HG03095 (cell line): Measurements from ENCODE around the gene PDE10A.
"Not testable (repeated sequence)": the region's sequence is repeated elsewhere in the genome, so short reads cannot be mapped to it uniquely, and the experiment has no call there.

Experiments
- ATAC-seq: cut with Tn5 transposase; IDR thresholded peaks from one replicate; pipeline ENCODE4 v1.9.1; 2021; ENCODE audit warnings: moderate library complexity; ENCODE audit not compliant: unreplicated experiment

The PDE10A gene

DNA sequence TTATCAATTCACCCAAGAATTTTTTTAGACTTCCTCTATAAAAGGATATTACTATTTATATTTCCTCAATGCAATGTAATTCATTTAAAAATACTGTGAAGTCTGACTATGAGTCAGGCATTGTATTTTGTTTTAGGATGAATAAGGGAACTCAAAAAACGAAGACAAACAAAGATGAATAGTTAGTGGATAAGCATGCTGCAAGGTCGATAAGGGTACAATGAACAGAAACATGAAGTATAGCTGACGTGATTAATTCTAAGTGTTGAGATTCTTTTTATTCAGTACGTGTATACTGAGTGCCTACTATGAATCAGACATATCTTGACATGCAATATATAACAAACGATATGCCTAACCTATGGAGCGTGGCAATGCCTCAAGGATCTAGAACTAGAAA, 105.4 kb downstream of the PDE10A start:
- no peak for ATAC-seq

GRCh38 chr6:165556116-165556843, 106.8 kb downstream of the PDE10A start:
- no peak for ATAC-seq

DNA sequence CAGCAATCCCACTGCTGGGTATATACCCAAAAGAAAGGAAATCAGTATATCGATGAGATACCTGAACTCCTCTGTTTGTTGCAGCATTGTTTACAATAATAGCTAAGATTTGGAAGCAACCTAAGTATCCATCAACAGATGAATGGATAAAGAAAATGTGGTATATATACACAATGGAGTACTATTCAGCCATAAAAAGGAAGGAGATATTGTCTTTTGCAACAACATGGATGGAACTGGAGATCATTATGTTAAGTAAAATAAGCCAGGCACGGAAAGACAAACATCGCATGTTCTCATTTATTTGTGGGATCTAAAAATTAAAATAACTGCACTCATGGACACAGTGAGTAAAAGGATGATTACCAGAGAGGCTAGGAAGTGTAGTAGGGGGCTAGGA, 108.4 kb downstream of the PDE10A start:
- not testable (repeated sequence) for ATAC-seq

DNA sequence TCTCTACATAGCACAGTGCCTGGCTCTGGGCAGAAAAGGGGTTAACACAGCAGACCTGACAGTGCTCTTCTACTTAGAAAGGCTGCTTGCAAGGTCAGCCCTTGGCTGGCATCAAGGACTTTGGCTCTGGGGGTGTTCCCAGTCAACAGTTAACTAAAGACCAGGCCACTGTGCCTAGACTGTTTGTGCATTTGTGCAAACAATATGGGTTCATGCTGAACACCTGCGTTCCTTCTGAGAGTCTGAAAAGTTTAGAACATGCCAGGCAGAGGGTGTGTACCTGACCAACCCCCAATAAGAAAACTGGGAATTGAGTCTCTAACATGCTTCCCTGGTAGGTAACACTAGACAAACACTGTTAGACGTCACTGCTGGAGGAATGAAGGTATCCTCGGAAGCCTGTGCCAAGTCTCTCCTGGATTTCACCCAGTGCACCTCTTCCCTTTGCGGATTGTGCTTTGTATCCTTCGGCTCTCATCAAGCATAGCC, 110.7 kb downstream of the PDE10A start:
- ATAC-seq = no peak

DNA sequence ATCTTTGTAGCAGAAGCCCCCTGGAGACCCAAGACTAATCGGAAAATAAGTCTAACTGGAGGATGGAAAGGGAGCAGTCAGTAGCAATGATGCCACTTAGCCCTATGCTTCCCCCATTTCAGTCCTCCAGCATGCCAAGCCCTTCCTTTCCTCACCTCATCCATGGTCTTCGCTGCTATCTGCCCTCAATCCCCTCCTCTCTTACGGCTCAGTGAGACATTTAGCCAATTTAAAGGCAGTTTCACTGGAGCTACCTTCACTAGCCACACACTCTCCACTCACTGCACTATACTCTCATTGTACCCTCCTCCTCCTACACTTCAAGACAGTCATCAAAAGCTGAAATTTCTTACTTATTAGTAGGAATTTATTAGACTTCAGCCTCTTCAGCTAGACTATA, 111.2 kb downstream of the PDE10A start:
- no peak for ATAC-seq

- ATAC-seq = no peak
These were observed 114.6 kb downstream of the PDE10A start for GRCh38 chr6:165548450-165548849.

DNA sequence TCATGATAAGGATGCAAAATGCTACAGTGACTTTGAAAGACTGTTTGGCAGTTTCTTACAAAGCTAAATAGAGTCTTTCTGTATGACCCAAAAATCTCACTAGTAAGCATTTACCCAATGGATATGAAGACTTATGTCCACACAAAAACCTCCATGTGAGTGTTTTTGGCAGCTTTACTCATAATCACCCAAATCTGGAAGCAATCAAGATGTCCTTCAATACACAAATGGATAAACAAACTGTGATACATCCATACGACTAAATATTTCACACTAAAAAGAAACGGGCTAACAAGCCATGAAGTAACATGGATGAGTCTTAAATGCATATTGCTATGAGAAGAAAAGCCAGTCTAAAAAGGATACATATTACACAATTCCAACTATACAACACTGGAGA, 117.2 kb downstream of the PDE10A start:
- no peak for ATAC-seq

DNA sequence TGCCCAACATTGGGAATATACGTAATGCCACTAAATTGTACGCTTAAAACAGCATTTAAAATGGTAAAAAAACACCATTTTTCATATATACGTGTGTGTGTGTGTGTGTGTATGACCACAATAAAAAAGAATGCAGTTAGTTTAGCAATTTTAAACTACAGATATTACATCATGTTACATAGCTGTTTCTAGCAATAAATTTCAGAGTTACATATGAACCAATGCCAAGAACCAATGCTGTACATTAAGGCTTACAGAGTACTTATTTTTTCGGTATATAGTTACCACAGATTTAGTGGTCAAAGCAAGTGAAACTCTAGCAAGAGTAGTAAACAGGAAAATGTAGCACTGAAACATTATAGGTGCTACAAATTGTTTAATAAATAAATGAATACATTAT, 119.3 kb downstream of the PDE10A start:
- no peak for ATAC-seq

- ATAC-seq = no peak
These were observed 126.1 kb downstream of the PDE10A start for GRCh38 chr6:165536911-165537310.

DNA sequence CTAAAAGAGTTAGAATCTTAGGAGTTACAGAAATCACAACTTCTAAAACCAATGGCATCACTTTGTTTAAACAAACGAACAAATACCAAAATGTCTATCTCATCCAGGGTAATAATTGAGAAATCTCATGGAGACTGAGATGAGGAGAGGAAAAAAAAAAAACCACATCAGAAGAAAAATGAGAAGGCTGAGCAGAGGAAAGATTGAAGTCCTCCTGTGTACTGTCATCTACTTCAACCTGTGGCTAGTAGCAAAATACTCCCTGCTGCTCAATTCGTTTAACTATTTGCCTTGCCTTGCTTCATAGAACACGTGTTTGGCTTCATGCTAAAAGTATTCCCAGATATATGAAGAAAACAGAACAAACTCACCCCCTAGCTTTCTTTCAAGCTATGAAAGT, 143.7 kb downstream of the PDE10A start:
- ATAC-seq = no peak

DNA sequence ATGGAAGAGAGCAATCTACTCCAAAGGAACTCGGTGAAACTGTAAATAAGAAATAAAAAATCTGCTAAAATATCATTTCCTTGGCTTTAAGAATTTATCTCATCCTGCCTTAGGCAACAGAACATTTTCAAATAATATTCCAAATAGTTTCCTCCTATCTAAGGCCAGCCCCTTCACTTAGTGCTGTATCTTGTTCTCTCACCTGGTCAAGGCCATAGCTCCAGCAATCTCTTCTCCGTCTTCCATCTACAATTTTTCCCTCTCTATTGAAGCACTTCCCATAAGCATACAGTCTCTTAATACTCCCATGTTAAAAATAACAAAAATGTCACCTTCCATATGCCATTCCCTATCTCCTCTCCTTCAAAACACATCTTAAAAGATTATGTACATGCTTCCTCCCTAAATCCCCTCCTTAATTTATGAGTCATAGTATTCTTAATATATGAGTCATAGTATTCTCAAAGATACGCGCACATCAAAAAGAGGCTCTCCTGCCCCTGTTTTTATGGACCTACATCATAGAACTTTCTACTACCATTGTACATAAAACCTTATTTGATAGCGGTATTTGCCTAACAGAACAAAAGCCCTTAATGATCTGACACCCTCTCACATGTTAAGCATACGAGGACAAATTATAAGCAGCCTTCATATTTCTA, 146.9 kb downstream of the PDE10A start:
- no peak for ATAC-seq

- ATAC-seq = no peak
These were observed 148.4 kb downstream of the PDE10A start for GRCh38 chr6:165514621-165515020.

DNA sequence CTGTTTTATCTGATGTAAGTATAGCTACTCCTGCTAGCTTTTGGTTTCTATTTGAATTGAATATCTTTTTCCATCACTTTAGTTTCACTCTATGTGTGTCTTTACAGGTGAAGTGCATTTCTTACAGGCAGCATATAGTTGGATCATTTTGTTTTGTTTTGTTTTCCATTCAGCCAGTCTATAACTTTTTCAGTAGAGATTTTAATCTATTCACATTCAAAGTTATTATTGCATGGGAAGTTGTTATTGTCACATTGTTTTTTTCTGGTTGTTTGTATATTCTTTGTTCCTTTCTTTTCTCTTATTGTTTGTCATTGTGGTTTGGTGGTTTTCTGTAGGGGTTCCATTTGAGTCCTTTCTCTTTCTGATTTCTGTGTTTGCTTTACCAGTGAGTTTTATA, 151.2 kb downstream of the PDE10A start:
- ATAC-seq = peak; percentile 92

DNA sequence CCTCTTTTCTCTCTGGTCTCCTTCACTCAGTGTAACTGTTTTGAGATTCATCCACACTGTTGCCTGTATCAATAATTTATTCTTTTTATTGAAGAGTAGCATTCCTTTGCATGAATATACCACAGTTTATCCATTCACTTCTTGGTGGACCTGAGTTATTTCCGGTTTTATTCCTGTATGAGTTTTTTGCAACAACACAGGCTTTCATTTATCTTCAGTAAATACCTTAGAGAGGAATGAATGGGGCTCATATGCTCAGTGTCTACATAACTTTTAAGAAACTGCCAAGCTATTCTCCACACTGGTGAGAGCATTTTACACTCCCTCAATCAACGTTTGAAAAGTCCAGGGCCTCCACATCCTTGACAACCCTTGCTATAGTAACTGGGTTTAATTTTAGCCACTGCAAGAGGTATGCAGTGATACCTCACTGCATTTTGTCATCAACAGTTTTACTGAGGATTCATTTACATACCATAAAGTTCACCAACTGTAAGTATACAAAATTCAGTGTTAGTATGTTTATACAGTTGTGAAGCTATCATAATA, 154.6 kb downstream of the PDE10A start:
- ATAC-seq = no peak

DNA sequence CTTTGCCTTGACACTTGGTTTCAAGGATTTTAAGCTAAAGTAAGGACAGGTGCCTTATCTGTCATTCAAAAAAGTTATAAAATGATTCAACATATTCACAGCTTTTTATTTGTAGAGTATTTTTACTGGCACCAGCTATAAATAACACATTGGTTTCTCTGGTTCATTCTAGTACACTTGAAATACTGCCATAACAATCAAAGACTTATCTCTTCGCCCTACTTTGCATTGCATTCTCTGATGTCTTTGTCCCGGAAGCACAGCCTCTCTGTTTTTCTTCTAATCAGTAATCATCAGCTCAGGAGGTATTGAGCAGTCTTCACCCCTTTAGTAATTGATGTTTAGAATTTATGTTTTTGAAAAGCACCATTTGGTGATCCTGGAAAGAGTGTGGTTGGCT, 156.4 kb downstream of the PDE10A start:
- no peak for ATAC-seq

DNA sequence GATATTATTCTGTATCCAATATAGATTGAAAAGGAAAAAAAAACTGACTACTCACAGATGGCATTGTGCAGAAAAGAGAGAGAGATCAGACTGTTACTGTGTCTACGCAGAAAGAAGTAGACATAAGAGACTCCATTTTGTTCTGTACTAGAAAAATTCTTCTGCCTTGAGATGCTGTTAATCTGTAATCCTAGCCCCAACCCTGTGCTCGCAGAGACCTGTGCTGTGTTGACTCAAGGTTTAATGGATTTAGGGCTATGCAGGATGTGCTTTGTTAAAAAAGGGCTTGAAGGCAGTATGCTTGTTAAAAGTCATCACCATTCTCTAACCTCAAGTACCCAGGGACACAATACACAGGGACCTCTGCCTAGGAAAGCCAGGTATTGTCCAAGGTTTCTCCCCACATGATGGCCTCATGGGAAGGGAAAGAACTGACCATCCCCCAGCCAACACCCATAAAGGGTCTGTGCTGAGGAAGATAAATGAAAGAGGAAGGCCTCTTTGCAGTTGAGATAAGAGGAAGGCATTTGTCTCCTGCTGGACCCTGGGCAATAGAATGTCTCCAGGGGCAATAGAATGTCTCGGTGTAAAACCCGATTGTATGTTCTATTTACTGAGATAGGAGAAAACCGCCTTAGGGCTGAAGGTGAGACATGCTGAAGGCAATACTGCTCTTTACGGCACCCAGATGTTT, 162.7 kb downstream of the PDE10A start:
- not testable (repeated sequence) for ATAC-seq

DNA sequence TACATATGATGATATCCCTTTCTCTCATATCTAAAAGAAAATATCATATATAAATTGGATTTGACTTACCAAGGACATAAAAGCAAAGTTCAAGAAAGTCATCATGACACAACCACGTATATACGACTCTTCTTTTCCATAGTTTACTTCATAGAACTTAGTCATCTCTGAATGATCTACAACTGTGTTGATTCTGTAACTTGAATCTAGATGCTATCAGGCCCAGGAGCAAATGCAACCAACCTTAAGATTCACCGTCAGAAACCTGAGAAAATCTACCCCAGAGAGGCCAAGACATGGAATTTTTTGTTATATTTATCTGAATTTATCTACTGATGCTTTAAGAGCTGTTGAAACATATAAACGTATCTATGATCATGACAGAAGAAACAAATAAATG, 165.6 kb downstream of the PDE10A start:
- no peak for ATAC-seq

GRCh38 chr6:165488624-165489295, 174.3 kb downstream of the PDE10A start:
- no peak for ATAC-seq

DNA sequence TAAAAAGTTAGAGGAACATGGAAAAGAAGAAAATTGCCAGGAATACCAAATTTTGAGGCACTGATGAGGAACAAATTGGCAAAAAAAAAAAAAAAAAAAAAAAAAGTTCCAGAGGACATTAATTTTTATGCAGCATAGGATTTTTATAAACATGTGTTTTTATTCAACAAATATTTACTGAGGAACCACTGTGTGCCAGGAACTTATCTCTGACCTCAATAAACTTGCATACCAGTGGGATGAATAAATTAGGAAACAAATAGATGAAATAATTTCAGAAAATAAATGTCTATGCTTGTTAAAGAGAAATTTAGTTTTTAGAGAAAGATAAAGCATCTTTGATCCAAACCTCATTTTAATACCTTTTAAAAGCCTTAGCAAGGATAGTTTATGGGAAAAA, 175.1 kb downstream of the PDE10A start:
- no peak for ATAC-seq

- no peak for ATAC-seq
These were observed 175.7 kb downstream of the PDE10A start for GRCh38 chr6:165487347-165487746.
